ENCODE data around the gene ZSCAN31. TPM values are rescaled to one million over a fixed set of nuclear protein-coding genes. Genes with fewer than 3 reads are reported as not detected.

Gene ZSCAN31

Small RNA genes within 50 kb of the gene (small RNA-seq; reads per million reads assigned to genes)
- gene AL021997.1 (ENCODE audit: insufficient read depth) (not detected), gene AL021997.2 (ENCODE audit: insufficient read depth) (not detected)

All from mesendoderm (in vitro differentiated cells).